A549 (cell line): Measurements from ENCODE around the gene ALDH4A1.

Experiments used
- CBX8 ChIP-seq: fragments of 200-600 bp; sonication (generic); IDR thresholded peaks from 2 replicates; pipeline ENCODE4 v1.6.1; 2016
- CHD4 ChIP-seq: fragments of 200-600 bp; sonication (generic); IDR thresholded peaks from 2 replicates; pipeline ENCODE4 v1.6.1; 2016; ENCODE audit warnings: antibody characterized with exemption, mild to moderate bottlenecking, borderline replicate concordance
- CTCF ChIP-seq: fragments of >200 bp; sonication (Bioruptor Twin); formaldehyde crosslinking; IDR thresholded peaks from 3 replicates; pipeline ENCODE4 v1.5.1; 2016
- ELK1 ChIP-seq: fragments of 150-350 bp; IDR thresholded peaks from 2 replicates; pipeline ENCODE4 v1.6.1; 2014; ENCODE audit warnings: low read depth, mild to moderate bottlenecking, low read length
- EP300 ChIP-seq, 2 experiments: fragments of >200 bp; sonication (Bioruptor Twin); formaldehyde crosslinking; IDR thresholded peaks; 2 replicates in 1 of 2; 3 replicates in 1 of 2; pipeline ENCODE4 v1.6.1; 2016 to 2017
- FOSL2 ChIP-seq, 2 experiments: fragments of 450-650 bp in 1 of 2; fragments of >200 bp in 1 of 2; sonication (Bioruptor Twin) in 1 of 2; formaldehyde crosslinking; IDR thresholded peaks; 2 replicates each; pipeline versions ENCODE4 v1.5.0 to v1.6.1; 2016 to 2020; ENCODE audit warnings: mild to moderate bottlenecking in 1 of 2, moderate library complexity in 1 of 2
- HMGXB4 ChIP-seq: fragments of 250-450 bp; sonication (Bioruptor Pico); IDR thresholded peaks from 2 replicates; pipeline ENCODE4 v1.5.0; 2021; ENCODE audit warnings: mild to moderate bottlenecking, moderate library complexity, borderline replicate concordance
- JUN ChIP-seq, 2 experiments: fragments of >200 bp; sonication (Bioruptor Twin); formaldehyde crosslinking; IDR thresholded peaks; 2 replicates in 1 of 2; 3 replicates in 1 of 2; pipeline ENCODE4 v1.6.1; 2016 to 2017
- MAX ChIP-seq: IDR thresholded peaks from 2 replicates; pipeline ENCODE4 v1.6.1; 2012
- PBX3 ChIP-seq: IDR thresholded peaks from 2 replicates; pipeline ENCODE4 v1.6.1; 2012
- PHF8 ChIP-seq: fragments of 200-600 bp; sonication (generic); IDR thresholded peaks from 2 replicates; pipeline ENCODE4 v1.6.1; 2016; ENCODE audit warnings: low read depth, mild to moderate bottlenecking, antibody characterized with exemption, moderate library complexity, borderline replicate concordance
- POLR2A ChIP-seq: IDR thresholded peaks from 2 replicates; pipeline ENCODE4 v1.6.1; 2012; ENCODE audit warnings: mild to moderate bottlenecking, low read length
- RAD21 ChIP-seq, 2 experiments: fragments of >200 bp in 1 of 2; sonication (Bioruptor Twin) in 1 of 2; formaldehyde crosslinking in 1 of 2; IDR thresholded peaks in 1 of 2; conservative IDR thresholded peaks in 1 of 2; 2 replicates in 1 of 2; 3 replicates in 1 of 2; pipeline ENCODE4 v1.6.1; 2012 to 2018; ENCODE audit warnings: inconsistent platforms in 1 of 2
- RCOR1 ChIP-seq: fragments of 150-350 bp; IDR thresholded peaks from 2 replicates; pipeline ENCODE4 v1.6.1; 2014; ENCODE audit warnings: antibody characterized with exemption, low read length, low read depth

GRCh38 chr1:18858070-18858688 lies 44.2 kb downstream of the ALDH4A1 start:
- no peak for TF ChIP-seq CBX8
- no peak for TF ChIP-seq CTCF
- no peak for TF ChIP-seq POLR2A
- TF ChIP-seq HMGXB4 (CRISPR knock-in tag), result no peak
- no peak for TF ChIP-seq PHF8
- TF ChIP-seq PBX3, result no peak
- no peak for TF ChIP-seq CHD4
- TF ChIP-seq MAX, result no peak
- TF ChIP-seq JUN (IDR thresholded peaks at IDR 0.05), result no peak
- no peak for TF ChIP-seq RCOR1
- no peak for TF ChIP-seq FOSL2 (IDR thresholded peaks at IDR 0.05)
- TF ChIP-seq FOSL2 (CRISPR knock-in tag; IDR thresholded peaks at IDR 0.05), result no peak
- no peak for TF ChIP-seq RAD21 (conservative IDR thresholded peaks at IDR 0.05 in 1 of 2, IDR thresholded peaks at IDR 0.05 in 1 of 2)
- no peak for TF ChIP-seq ELK1
- TF ChIP-seq EP300 (IDR thresholded peaks at IDR 0.05), result no peak
